Measurements from ENCODE around the gene HPN. TPM values are rescaled to one million over a fixed set of nuclear protein-coding genes. Genes with fewer than 3 reads are reported as not detected.

HPN gene
- total RNA-seq, 1 donor from 2014 or later = not detected

GRCh38 chr19:35090160-35090505, 48.6 kb downstream of the HPN start:
- DNase-seq (ENCODE audit: low read depth) (no peak), FAIRE-seq (no peak)
- no peak for TF ChIP-seq CTCF (IDR thresholded peaks at IDR 0.05; ENCODE audit: insufficient read depth, low read length, severe bottlenecking)
- Histone ChIP-seq H3K36me3 (ENCODE audit: control insufficient read depth, insufficient read depth, low read length) (no peaks in the 10 kb centered on the region), H3K4me3 (ENCODE audit: low read depth, low read length) (no peak overlapping the region), H3K27me3 (ENCODE audit: control insufficient read depth, insufficient read depth, low read length) (no peaks in the 10 kb centered on the region)

- FAIRE-seq (no peak), DNase-seq (ENCODE audit: low read depth) (peak; percentile 53)
- TF ChIP-seq CTCF (IDR thresholded peaks at IDR 0.05; ENCODE audit: insufficient read depth, low read length, severe bottlenecking) = peak; percentile 72
- no peaks in the 10 kb centered on the region for H3K36me3 ChIP-seq (ENCODE audit: control insufficient read depth, insufficient read depth, low read length)
- no peak overlapping the region for H3K4me3 ChIP-seq (ENCODE audit: low read depth, low read length)
- no peaks in the 10 kb centered on the region for H3K27me3 ChIP-seq (ENCODE audit: control insufficient read depth, insufficient read depth, low read length)
These were observed 49.1 kb downstream of the HPN start for GRCh38 chr19:35090506-35091214.

- FAIRE-seq = no peak
These were observed 51.9 kb downstream of the HPN start for GRCh38 chr19:35093430-35093829.

GRCh38 chr19:35093941-35094647, 52.6 kb downstream of the HPN start:
- FAIRE-seq = no peak
- DNase-seq (ENCODE audit: low read depth) = no peak
- TF ChIP-seq CTCF (IDR thresholded peaks at IDR 0.05; ENCODE audit: insufficient read depth, low read length, severe bottlenecking) = no peak

More at GRCh38 chr19:35093430-35093829, 51.9 kb downstream of the HPN start:
- no peak for DNase-seq (ENCODE audit: low read depth)
- Histone ChIP-seq H3K36me3 (ENCODE audit: control insufficient read depth, insufficient read depth, low read length) (no peaks in the 10 kb centered on the region), H3K27me3 (ENCODE audit: control insufficient read depth, insufficient read depth, low read length) (no peaks in the 10 kb centered on the region), H3K4me3 (ENCODE audit: low read depth, low read length) (no peak overlapping the region)
- TF ChIP-seq CTCF (IDR thresholded peaks at IDR 0.05; ENCODE audit: insufficient read depth, low read length, severe bottlenecking) = no peak

GRCh38 chr19:35094656-35095055, 53.1 kb downstream of the HPN start:
- no peak for FAIRE-seq

More at GRCh38 chr19:35093941-35094647, 52.6 kb downstream of the HPN start:
- no peak overlapping the region for H3K4me3 ChIP-seq (ENCODE audit: low read depth, low read length)
- H3K27me3 ChIP-seq (ENCODE audit: control insufficient read depth, insufficient read depth, low read length) = no peaks in the 10 kb centered on the region
- no peaks in the 10 kb centered on the region for H3K36me3 ChIP-seq (ENCODE audit: control insufficient read depth, insufficient read depth, low read length)

More at GRCh38 chr19:35094656-35095055, 53.1 kb downstream of the HPN start:
- no peak for TF ChIP-seq CTCF (IDR thresholded peaks at IDR 0.05; ENCODE audit: insufficient read depth, low read length, severe bottlenecking)
- no peak for DNase-seq (ENCODE audit: low read depth)
- Histone ChIP-seq H3K4me3 (ENCODE audit: low read depth, low read length) (no peak overlapping the region), H3K36me3 (ENCODE audit: control insufficient read depth, insufficient read depth, low read length) (no peaks in the 10 kb centered on the region), H3K27me3 (ENCODE audit: control insufficient read depth, insufficient read depth, low read length) (no peaks in the 10 kb centered on the region)

Data from bronchial epithelial cell (primary cell).